Activated B cell treated with CpG ODN at 0.5 μM for 24 hours (primary cell): ENCODE results near the gene DBH. TPM values are rescaled to one million over a fixed set of nuclear protein-coding genes. Genes with fewer than 3 reads are reported as not detected.

ENCODE experiments used
- ATAC-seq: fragments of 200-7000 bp; cut with Tn5 transposase; one replicate; pipeline ENCODE4 v1.10.0; 2021; ENCODE audit warnings: low read depth, mild to moderate bottlenecking, moderate library complexity
- CTCF ChIA-PET: fragments of 350-600 bp; sonication (Branson Sonifier 250); formaldehyde crosslinking; loops from one replicate; lab custom pipeline; 2021; ENCODE audit warnings: antibody characterized with exemption; lab: Charles Lee
- POLR2A ChIA-PET: fragments of 350-600 bp; sonication (Branson Sonifier 250); formaldehyde crosslinking; loops from one replicate; lab custom pipeline; 2021; ENCODE audit warnings: antibody characterized with exemption; lab: Charles Lee
- DNase-seq: peaks from one replicate; pipeline ENCODE4 v3.0.0; 2022
- H3K27ac Mint-ChIP-seq: one replicate; pipeline ENCODE4 v1.8.0; 2020; ENCODE audit warnings: mixed read lengths
- H3K27me3 Mint-ChIP-seq: one replicate; pipeline ENCODE4 v1.8.0; 2021; ENCODE audit warnings: mixed read lengths
- H3K36me3 Mint-ChIP-seq: one replicate; pipeline ENCODE4 v1.8.0; 2021; ENCODE audit warnings: low read depth, mixed read lengths
- H3K4me1 Mint-ChIP-seq: one replicate; pipeline ENCODE4 v1.8.0; 2021; ENCODE audit warnings: mixed read lengths
- H3K4me3 Mint-ChIP-seq: one replicate; pipeline ENCODE4 v1.8.0; 2020; ENCODE audit warnings: mild to moderate bottlenecking, mixed read lengths
- H3K9me3 Mint-ChIP-seq: one replicate; pipeline ENCODE4 v1.8.0; 2020; ENCODE audit warnings: mixed read lengths
- CTCF ChIP-seq: fragments of 200-600 bp; IDR thresholded peaks from one replicate; pipeline ENCODE4 v1.8.0; 2022; ENCODE audit warnings: antibody characterized with exemption, mild to moderate bottlenecking
- intact Hi-C: fragments of 100-400 bp; cut with micrococcal nuclease; formaldehyde crosslinking; loops from one replicate; pipeline ENCODE4 v1.15.1; 2024
- total RNA-seq: library from RNA; stranded (reverse); gene quantifications from 2 replicates; pipeline ENCODE4 v1.2.3, GENCODE V29; 2022

Gene DBH
- total RNA-seq, 1 donor from 2014 or later: not detected

- ATAC-seq (no peak), DNase-seq (no peak)
- Mint-ChIP-seq H3K27ac (no peak overlapping the region), H3K27me3 (no peaks in the 10 kb centered on the region), H3K36me3 (no peaks in the 10 kb centered on the region), H3K4me1 (no peaks in the 10 kb centered on the region), H3K9me3 (no peaks in the 10 kb centered on the region), H3K4me3 (no peak overlapping the region)
- CTCF ChIA-PET: no interaction called here
- POLR2A ChIA-PET: no interaction called here
- intact Hi-C loops: no loop called here
- no peak for TF ChIP-seq CTCF
Measured at GRCh38 chr9:133677126-133678010, 41.2 kb downstream of the DBH start.

- no peaks in the 10 kb centered on the region for H3K36me3 Mint-ChIP-seq
- H3K4me1 Mint-ChIP-seq: peaks cover 7% of the 10 kb centered on the region
- H3K4me3 Mint-ChIP-seq: no peak overlapping the region
- DNase-seq: no peak
- ATAC-seq: no peak
- ChIA-PET CTCF (interaction anchor here (0.6 kb wide), 1 partner anchor 518 kb away, joined by 3 read pairs; no protein-coding TSS in a partner anchor), POLR2A (no interaction called here)
- H3K9me3 Mint-ChIP-seq: no peaks in the 10 kb centered on the region
- no peak for TF ChIP-seq CTCF
- H3K27ac Mint-ChIP-seq: no peak overlapping the region
- intact Hi-C loops: no loop called here
- H3K27me3 Mint-ChIP-seq: no peaks in the 10 kb centered on the region
Measured at GRCh38 chr9:133679056-133679455, 42.9 kb downstream of the DBH start.

GRCh38 chr9:133679466-133680061 is 43.4 kb downstream of the DBH start:
- ChIA-PET CTCF (interaction anchor here (0.6 kb wide), 1 partner anchor 519 kb away, joined by 3 read pairs; no protein-coding TSS in a partner anchor), POLR2A (no interaction called here)
- no peaks in the 10 kb centered on the region for H3K36me3 Mint-ChIP-seq
- TF ChIP-seq CTCF: no peak
- DNase-seq (no peak), ATAC-seq (no peak)
- H3K4me3 Mint-ChIP-seq: no peak overlapping the region
- peaks cover 7% of the 10 kb centered on the region for H3K4me1 Mint-ChIP-seq
- intact Hi-C loops: no loop called here
- H3K27me3 Mint-ChIP-seq: no peaks in the 10 kb centered on the region
- H3K27ac Mint-ChIP-seq: no peak overlapping the region
- H3K9me3 Mint-ChIP-seq: no peaks in the 10 kb centered on the region

- peaks cover 7% of the 10 kb centered on the region for H3K4me1 Mint-ChIP-seq
- ATAC-seq: no peak
- CTCF ChIA-PET: no interaction called here
- no peaks in the 10 kb centered on the region for H3K9me3 Mint-ChIP-seq
- no peaks in the 10 kb centered on the region for H3K27me3 Mint-ChIP-seq
- no peaks in the 10 kb centered on the region for H3K36me3 Mint-ChIP-seq
- no peak overlapping the region for H3K4me3 Mint-ChIP-seq
- no peak overlapping the region for H3K27ac Mint-ChIP-seq
- POLR2A ChIA-PET: no interaction called here
- intact Hi-C loops: no loop called here
- no peak for DNase-seq
- no peak for TF ChIP-seq CTCF
Measured at GRCh38 chr9:133680250-133680975, 44.2 kb downstream of the DBH start.
